Measurements from ENCODE around the gene CRACR2B.

Gene CRACR2B

DNA sequence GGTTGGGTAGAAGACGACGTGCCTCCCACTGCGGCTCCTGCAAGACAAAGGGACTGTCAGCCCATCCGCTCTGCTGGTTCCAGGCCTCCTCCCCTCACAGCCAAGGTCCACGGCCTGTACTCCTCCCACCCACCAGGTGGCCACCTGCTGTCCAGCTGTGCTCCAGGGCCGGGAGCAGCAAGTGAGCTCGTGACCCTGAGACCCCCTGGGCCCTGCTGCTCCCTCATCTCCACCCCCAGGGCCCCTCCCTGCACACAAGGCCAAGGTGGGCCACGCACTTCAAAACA lies 42.4 kb downstream of the CRACR2B start:
- DNase-seq: no peak

DNA sequence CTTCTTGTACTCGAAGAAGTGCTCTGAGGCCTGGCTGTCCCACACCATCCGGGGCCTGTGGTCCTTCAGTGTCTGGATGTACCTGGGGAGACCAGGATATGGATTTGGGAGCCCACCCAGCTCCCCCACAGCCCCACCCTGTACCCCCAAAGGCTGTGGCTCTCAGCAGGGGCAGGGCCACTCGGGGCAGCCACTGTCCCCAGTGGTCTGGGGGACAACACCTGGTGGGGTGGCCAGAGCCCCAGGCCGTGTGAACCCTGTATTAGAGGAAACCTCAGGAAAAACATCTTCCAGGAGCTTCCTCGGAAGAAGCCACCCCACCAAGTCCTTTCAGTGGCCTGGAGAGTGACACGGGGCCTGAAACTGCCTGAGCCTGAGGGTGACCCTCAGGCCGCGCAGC lies 42.7 kb downstream of the CRACR2B start:
- DNase-seq: no peak

DNA sequence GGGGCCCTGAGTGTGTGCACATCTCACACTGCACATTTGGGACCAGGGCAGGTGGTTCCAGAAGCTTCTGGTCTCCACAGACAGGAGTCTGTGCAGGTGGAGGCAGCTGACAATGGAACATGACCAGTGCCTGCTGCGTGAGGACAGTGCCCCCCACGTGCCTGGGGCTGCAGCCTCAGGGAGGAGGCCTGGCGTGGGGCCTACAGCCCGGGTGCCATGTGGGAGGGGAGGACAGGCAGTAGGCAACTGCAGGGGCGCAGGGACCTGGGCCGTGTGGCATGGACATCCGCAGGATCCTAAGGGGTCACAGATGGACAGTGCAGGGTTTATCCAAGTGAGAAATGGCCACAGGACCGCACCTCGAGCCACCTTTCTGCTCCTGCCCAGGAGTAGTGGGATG lies 43.8 kb downstream of the CRACR2B start:
- no peak for DNase-seq

DNA sequence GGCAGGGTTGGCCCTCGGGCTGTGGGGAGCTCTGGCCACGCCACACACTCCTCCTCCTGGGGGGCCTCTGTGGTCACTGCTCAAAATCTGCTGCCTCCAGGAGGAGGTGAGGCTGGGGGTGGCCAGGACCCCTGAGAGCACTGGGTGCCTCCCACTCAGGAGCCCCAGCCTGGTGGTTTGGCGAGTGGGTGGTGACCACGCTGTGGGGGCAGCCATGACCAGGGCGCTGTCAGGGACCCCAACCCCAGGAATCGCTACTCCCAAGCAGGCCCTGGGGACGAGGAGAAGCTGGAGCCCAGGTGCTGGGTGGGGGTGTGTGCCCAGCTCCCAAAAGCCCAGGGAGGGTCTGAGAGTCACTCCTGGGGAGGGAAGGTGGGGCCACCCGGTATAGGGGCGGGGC lies 45.1 kb downstream of the CRACR2B start:
- no peak for DNase-seq

DNA sequence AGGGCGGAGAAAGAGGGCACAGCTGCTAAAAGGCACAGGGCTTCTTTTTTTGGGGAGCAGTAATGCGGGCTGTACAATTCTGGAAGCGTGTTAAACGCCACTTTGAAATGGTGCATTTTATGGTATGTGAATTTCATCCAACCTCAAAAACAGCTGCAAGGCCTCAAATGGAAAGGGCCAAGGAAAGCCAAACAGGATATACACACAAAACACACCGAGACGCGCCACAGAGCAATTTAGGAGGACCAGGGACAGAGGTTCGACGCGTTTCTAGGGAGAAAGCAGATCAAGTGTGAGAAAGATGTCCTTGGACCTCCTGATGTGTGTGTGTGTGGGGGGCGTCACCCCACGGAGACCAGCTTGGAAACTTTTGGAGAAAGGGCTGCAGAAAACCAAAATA lies 46.0 kb downstream of the CRACR2B start:
- DNase-seq: no peak

DNA sequence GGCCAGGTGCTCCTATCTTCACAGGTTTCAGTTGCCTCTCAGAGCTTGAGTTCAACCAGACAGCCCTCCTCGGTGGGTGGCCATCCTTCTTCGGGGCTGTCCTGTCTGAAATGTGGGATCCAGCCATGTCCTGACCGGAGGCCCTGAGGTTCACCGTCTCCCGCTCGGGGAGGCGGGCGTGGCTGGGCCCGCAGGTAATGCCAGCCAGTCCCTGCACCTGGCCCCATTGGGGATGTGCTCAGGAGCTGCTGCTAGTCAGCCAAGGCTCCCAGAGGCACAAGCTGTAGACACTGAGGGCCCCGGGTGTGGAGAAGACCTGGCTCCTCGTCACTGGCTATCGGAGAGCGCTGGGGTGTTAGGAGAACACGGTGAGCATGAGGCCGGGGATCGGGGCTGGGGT lies 47.5 kb downstream of the CRACR2B start:
- DNase-seq: no peak

DNA sequence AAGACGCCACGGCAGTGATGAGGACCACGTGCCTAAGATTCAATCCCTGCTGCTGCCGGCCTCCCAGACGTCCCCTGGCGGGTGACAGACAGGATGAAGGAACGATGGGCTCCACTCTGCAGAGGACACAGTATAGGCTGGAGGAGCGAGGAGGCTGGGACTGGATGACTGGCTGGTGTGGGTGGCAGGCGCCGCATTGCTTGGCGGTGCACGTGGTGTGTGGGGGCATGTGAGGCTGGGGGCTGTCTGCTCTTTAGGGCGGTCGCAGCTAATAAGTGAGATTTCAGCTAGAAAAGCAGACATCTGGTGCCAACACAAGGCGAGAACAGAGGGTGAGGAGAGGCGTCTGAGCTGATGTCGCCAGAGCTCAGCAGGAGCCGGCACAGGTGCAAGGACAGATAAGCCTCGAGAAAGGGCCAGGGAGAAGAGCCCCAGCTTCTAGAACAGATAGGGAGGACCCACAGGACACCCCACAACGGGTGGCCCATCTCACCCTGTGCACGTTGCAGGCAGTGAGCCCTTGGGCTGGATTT lies 48.1 kb downstream of the CRACR2B start:
- DNase-seq: no peak

DNA sequence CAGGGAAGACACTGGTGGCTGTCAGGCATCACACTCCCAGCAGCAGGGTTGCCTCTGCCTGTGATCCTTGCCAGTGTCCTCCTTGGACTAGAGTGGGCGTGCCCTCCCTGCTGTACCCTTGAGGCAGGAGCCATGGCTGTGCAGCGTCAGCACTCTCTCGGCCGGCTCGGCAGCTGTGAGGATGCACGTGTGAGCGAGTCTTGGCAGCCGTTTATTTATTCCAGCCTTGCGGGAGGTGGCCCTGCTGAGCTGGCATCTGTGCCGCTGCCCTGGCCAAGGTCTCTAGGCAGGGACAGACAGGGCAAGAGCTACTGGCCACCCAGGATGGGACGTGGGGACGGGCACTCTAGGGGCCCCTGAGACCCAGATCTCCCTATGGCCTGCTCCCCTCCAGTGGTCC lies 48.8 kb downstream of the CRACR2B start:
- DNase-seq: no peak

DNA sequence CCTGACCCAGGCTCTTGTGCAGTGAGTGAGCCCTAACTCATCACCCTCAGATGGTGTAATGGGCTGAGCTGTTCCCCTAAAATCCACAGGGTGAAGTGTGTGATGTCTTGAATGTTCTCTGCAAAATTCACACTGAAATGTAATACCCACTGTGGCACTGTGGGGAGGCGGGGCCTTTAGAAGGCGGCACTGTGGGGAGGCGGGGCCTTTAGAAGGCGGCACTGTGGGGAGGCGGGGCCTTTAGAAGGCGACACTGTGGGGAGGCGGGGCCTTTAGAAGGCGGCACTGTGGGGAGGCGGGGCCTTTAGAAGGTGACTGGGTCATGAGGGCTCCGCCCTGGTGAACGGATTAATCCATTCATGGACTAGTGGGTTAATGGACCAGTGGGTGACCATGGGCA lies 49.8 kb downstream of the CRACR2B start:
- DNase-seq: no peak

DNA sequence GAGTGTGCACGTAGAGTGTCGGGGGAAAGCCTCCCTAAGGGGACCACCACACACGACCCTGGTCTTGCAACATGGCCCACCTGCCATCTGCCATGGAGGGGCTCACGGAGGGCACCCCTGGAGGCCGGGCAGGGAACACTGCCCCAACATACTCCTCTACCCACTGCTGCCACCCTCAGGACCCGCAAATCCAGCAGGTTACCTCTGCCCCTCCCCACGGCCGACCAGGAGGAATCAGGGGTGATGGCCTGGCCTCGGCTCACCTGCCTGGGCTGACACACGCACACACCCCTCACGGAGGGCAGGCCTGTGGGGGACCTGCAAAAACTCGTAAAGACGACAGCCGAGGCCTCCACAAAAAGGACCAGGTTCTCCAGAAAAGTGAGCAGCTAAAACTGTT lies 52.7 kb downstream of the CRACR2B start:
- DNase-seq: no peak
